Spleen (tissue), 11 donors: Measurements from ENCODE around the gene COL1A1. TPM values are rescaled to one million over a fixed set of nuclear protein-coding genes. Genes with fewer than 3 reads are reported as not detected.

ENCODE experiments used
- DNase-seq: peaks from one replicate; pipeline ENCODE4 v3.0.0-alpha.2; 2020
- H3K27ac ChIP-seq, 8 donors: fragments of 200-600 bp; sonication (generic) in 7 of 8; 1 replicate in 4 of 8; 2 replicates in 4 of 8; pipeline versions ENCODE4 v1.5.0 to v1.8.0; 2016 to 2021; ENCODE audit warnings: inconsistent platforms in 4 of 8, mild to moderate bottlenecking in 4 of 8, moderate library complexity in 1 of 8
- H3K27me3 ChIP-seq, 7 donors: fragments of 200-600 bp; sonication (generic) in 6 of 7; replicated peaks in 1 of 7; 1 replicate in 4 of 7; 2 replicates in 3 of 7; pipeline versions ENCODE4 v1.5.0 to v1.8.0; 2016 to 2021; ENCODE audit warnings: inconsistent platforms in 3 of 7, mild to moderate bottlenecking in 1 of 7
- H3K36me3 ChIP-seq, 6 donors: fragments of 200-600 bp; sonication (generic) in 5 of 6; 1 replicate in 4 of 6; 2 replicates in 2 of 6; pipeline versions ENCODE4 v1.5.0 to v1.8.0; 2016 to 2021; ENCODE audit warnings: inconsistent platforms in 2 of 6
- H3K4me1 ChIP-seq, 6 donors: fragments of 200-600 bp; sonication (generic) in 5 of 6; 1 replicate in 3 of 6; 2 replicates in 3 of 6; pipeline versions ENCODE4 v1.5.0 to v1.8.0; 2016 to 2021; ENCODE audit warnings: inconsistent platforms in 3 of 6
- H3K4me3 ChIP-seq, 8 donors: fragments of 200-600 bp; sonication (generic) in 7 of 8; 1 replicate in 4 of 8; 2 replicates in 4 of 8; pipeline versions ENCODE4 v1.5.0 to v1.8.0; 2016 to 2021; ENCODE audit warnings: inconsistent platforms in 4 of 8, mild to moderate bottlenecking in 4 of 8, moderate library complexity in 2 of 8
- H3K9me3 ChIP-seq, 8 donors: fragments of 200-600 bp; sonication (generic) in 7 of 8; 1 replicate in 4 of 8; 2 replicates in 4 of 8; pipeline versions ENCODE4 v1.5.0 to v1.8.0; 2016 to 2021; ENCODE audit warnings: inconsistent platforms in 4 of 8
- POLR2A ChIP-seq, 3 donors: fragments of 450-650 bp; IDR thresholded peaks; one replicate each; pipeline ENCODE4 v1.5.1; 2017; ENCODE audit warnings: antibody characterized with exemption in 3 of 3, mild to moderate bottlenecking in 1 of 3
- POLR2AphosphoS5 ChIP-seq, 3 donors: sonication (generic); formaldehyde crosslinking; IDR thresholded peaks; one replicate each; pipeline ENCODE4 v1.5.1; 2017; ENCODE audit warnings: antibody characterized with exemption in 3 of 3
- WGBS, 5 donors: extraction: QIAGEN DNeasy Blood & Tissue Kit in 3 of 5; methylation state at CpG; one replicate each; pipeline versions ENCODE4 v1.1.5 to v1.1.7; 2013 to 2018; 5-methylcytosine and 5-hydroxymethylcytosine counted together
- intact Hi-C: fragments of 100-400 bp; cut with DNase I; formaldehyde crosslinking; loops from one replicate; pipeline ENCODE4 v1.15.0; 2023; ENCODE audit warnings: low total_unique reads
- polyA plus RNA-seq, 3 donors: library from polyadenylated mRNA; stranded (reverse); fragments of 200-250 nt; gene quantifications; one replicate each; pipeline ENCODE4 v1.2.1, GENCODE V29; 2013
- total RNA-seq, 7 donors: library from RNA; depleted of rRNA in 3 of 7; stranded (reverse); fragments of >200 nt in 3 of 7; fragmentation: NEBNext Ultra II Directional in 4 of 7; extraction: Animal tissue kit (Norgen Biotek cat#: 25700) in 4 of 7; gene quantifications; one replicate each; pipeline versions ENCODE4 v1.1.0 to v1.2.1, GENCODE V29; 2016 to 2021
- TF ChIP-seq, protein P1 (sequence below), 11 experiments: fragments of 200-600 bp in 7 of 11; fragments of 450-650 bp in 4 of 11; sonication (generic) in 4 of 11; IDR thresholded peaks in 8 of 11; conservative IDR thresholded peaks in 3 of 11; 1 replicate in 7 of 11; 2 replicates in 4 of 11; pipeline versions ENCODE4 v1.4.0 to v1.8.0; 2016 to 2021; ENCODE audit warnings: antibody characterized with exemption in 11 of 11, inconsistent platforms in 4 of 11, mild to moderate bottlenecking in 1 of 11
- donor health status: healthy with polysubstance abuse.
- donor health status: DM: no; HTN: no; CAD: no; lungs with moderate emphysema.
- donor health status: DM: no; HTN: no; CAD: no.
- donor health status: Bipolar disorder and iron deficiency.
- donor health status: healthy.
- donor health status: DM: no; HTN: no; CAD: no.
- donor health status: DM: yes; HTN: yes; CAD: no.

COL1A1 gene
- total and polyA plus RNA-seq, 10 donors: 7.1 to 458 (median 46.9) TPM

DNA sequence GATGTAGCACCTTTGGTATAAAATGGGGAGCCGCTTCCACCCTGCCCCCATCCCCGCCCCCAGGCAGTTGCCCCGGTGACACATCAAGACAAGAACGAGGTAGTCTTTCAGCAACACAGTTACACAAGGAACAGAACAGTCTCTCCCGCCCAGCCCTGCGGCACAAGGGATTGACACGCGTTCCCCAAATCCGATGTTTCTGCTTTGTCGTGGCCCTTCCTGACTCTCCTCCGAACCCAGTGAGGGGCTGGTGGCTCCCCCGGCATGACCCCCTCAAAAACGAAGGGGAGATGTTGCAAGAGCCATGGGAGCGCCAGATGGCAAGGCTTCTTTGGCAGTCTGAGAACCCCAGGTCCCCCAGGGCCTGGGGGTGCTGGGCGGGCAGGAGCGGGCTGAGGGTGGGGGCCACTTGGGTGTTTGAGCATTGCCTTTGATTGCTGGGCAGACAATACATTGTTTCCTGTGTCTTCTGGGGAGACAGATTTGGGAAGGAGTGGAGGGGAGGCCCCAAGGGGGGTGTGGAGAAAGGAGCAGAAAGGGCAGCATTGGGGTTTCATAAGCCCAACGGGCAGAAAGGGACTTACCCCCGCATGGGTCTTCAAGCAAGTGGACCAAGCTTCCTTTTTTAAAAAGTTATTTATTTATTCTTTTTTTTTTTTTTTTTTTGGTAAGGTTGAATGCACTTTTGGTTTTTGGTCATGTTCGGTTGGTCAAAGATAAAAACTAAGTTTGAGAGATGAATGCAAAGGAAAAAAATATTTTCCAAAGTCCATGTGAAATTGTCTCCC is 16.6 kb downstream of the COL1A1 start:
- peaks cover 0 to 45% (median 0%) of the 10 kb centered on the region in 6 donors for H3K36me3 ChIP-seq

DNA sequence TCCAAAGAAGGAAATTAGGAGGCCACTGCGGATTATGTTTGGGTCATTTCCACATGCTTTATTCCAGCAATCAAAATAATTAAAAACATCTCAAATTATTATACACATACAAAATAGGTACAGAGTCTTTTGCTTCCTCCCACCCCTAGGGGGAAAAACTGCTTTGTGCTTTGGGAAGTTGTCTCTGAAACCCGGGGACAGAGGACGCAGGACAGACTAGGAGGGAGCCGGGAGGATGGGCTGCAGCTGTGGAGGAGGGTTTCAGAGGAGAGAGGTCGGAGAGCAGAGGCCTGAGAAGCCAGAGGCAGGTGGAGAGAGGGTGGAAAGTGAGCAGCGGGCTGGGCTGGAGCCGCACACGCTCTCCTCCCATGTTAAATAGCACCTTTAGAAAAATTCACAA is 17.4 kb downstream of the COL1A1 start:
- peaks cover 0 to 38% (median 0%) of the 10 kb centered on the region in 6 donors for H3K36me3 ChIP-seq
- H3K27me3 ChIP-seq: no peaks in the 10 kb centered on the region
- intact Hi-C loops: no loop called here
- WGBS, 5 donors: 30 to 37% (median 32%) methylated on average over 8 of the region's 8 CpGs
- no peaks in the 10 kb centered on the region for H3K9me3 ChIP-seq
- H3K4me3 ChIP-seq: peak overlapping the region in 3 of 8 donors; percentile 2 to 48 (median 6)
- no peak for DNase-seq
- H3K27ac ChIP-seq: peak overlapping the region in 7 of 8 donors; percentile 12 to 77 (median 62)
- TF ChIP-seq, protein P1, sequence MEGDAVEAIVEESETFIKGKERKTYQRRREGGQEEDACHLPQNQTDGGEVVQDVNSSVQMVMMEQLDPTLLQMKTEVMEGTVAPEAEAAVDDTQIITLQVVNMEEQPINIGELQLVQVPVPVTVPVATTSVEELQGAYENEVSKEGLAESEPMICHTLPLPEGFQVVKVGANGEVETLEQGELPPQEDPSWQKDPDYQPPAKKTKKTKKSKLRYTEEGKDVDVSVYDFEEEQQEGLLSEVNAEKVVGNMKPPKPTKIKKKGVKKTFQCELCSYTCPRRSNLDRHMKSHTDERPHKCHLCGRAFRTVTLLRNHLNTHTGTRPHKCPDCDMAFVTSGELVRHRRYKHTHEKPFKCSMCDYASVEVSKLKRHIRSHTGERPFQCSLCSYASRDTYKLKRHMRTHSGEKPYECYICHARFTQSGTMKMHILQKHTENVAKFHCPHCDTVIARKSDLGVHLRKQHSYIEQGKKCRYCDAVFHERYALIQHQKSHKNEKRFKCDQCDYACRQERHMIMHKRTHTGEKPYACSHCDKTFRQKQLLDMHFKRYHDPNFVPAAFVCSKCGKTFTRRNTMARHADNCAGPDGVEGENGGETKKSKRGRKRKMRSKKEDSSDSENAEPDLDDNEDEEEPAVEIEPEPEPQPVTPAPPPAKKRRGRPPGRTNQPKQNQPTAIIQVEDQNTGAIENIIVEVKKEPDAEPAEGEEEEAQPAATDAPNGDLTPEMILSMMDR (IDR thresholded peaks at IDR 0.05 in 8 of 11, conservative IDR thresholded peaks at IDR 0.05 in 3 of 11): no peak
- TF ChIP-seq POLR2AphosphoS5 (IDR thresholded peaks at IDR 0.05) (no peak), POLR2A (IDR thresholded peaks at IDR 0.05) (no peak)
- H3K4me1 ChIP-seq: peaks cover 7 to 46% (median 28%) of the 10 kb centered on the region in 6 donors

More for the DNA sequence above, 16.6 kb downstream of the COL1A1 start:
- H3K27me3 ChIP-seq: no peaks in the 10 kb centered on the region
- 41 to 56% (median 49%) methylated on average over 17 to 19 of the region's 19 CpGs for WGBS, 5 donors
- H3K27ac ChIP-seq: peak overlapping the region in 5 of 8 donors; percentile 44 to 77 (median 62)
- no peak for DNase-seq
- H3K9me3 ChIP-seq: no peaks in the 10 kb centered on the region
- H3K4me1 ChIP-seq: peaks cover 7 to 46% (median 28%) of the 10 kb centered on the region in 6 donors
- H3K4me3 ChIP-seq: no peak overlapping the region
- TF ChIP-seq, protein P1 (IDR thresholded peaks at IDR 0.05 in 8 of 11, conservative IDR thresholded peaks at IDR 0.05 in 3 of 11): no peak
- no peak for TF ChIP-seq POLR2A (IDR thresholded peaks at IDR 0.05)
- TF ChIP-seq POLR2AphosphoS5 (IDR thresholded peaks at IDR 0.05): peak in 1 of 3 donors; percentile 13
- intact Hi-C loops: no loop called here

DNA sequence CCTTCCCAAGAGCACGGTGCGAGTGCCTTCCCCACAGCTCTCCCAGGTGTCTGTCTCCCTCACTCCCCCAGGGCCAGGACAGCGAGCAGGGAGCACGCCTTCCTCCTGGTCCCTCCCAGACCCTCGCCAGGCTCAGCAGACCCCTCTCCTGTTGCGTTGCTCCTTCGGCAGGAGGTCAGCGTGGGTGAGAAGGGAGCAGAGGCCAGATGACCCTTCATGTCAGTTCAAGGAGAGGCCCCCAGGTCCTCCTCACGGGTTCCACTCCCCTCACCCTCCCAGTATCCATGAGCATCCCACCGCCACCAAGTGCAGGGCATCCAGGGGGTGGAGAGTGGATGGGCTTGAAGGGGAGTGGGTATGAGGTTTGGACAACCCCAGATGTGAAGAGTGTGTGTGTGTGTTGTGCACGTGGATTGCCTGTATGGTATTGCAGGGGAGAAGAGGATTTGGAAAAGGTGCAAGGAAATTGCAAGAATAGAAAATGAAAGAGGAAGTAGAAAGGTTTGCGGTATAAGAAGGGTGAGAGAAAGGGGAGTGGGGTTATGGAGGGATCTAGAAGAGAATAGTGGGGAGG is 17.9 kb downstream of the COL1A1 start:
- intact Hi-C loops: no loop called here
- Histone ChIP-seq H3K9me3 (no peaks in the 10 kb centered on the region), H3K27me3 (no peaks in the 10 kb centered on the region), H3K36me3 (peaks cover 0 to 32% (median 0%) of the 10 kb centered on the region in 6 donors), H3K4me3 (peak overlapping the region in 3 of 8 donors; percentile 2 to 48 (median 6)), H3K4me1 (peaks cover 7 to 51% (median 31%) of the 10 kb centered on the region in 6 donors), H3K27ac (peak overlapping the region in 7 of 8 donors; percentile 12 to 77 (median 62))
- no peak for DNase-seq
- WGBS, 5 donors: 50 to 58% (median 54%) methylated on average over 12 of the region's 12 CpGs
- TF ChIP-seq, protein P1 (IDR thresholded peaks at IDR 0.05 in 8 of 11, conservative IDR thresholded peaks at IDR 0.05 in 3 of 11): no peak
- TF ChIP-seq POLR2A (IDR thresholded peaks at IDR 0.05) (no peak), POLR2AphosphoS5 (IDR thresholded peaks at IDR 0.05) (no peak)
